WTC11 (cell line): Measurements from ENCODE around the gene ABHD17B. TPM values are rescaled to one million over a fixed set of nuclear protein-coding genes. Genes with fewer than 3 reads are reported as not detected.

Experiments used
- ATAC-seq: fragments of 200-7000 bp; cut with Tn5 transposase; 2 replicates; pipeline ENCODE4 v1.10.0; 2021; ENCODE audit warnings: mild to moderate bottlenecking, moderate library complexity
- CTCF ChIA-PET: fragments of 300-600 bp; sonication (Branson Sonifier 250); formaldehyde crosslinking; loops from one replicate; lab custom pipeline; 2021; ENCODE audit warnings: antibody characterized with exemption; lab: Charles Lee
- POLR2A ChIA-PET: fragments of 350-600 bp; sonication (Branson Sonifier 250); formaldehyde crosslinking; loops from one replicate; lab custom pipeline; 2021; ENCODE audit warnings: antibody characterized with exemption; lab: Charles Lee
- DNase-seq: peaks from one replicate; pipeline ENCODE4 v3.0.0; 2021; ENCODE audit warnings: low spot score
- H3K27ac Mint-ChIP-seq: 2 replicates; pipeline ENCODE4 v1.8.0; 2021; ENCODE audit warnings: mixed read lengths
- H3K27me3 Mint-ChIP-seq: 2 replicates; pipeline ENCODE4 v1.8.0; 2021; ENCODE audit warnings: low read depth, mild to moderate bottlenecking, moderate library complexity, mixed read lengths
- H3K36me3 Mint-ChIP-seq: 2 replicates; pipeline ENCODE4 v1.8.0; 2021; ENCODE audit warnings: mixed read lengths
- H3K4me1 Mint-ChIP-seq: 2 replicates; pipeline ENCODE4 v1.8.0; 2022; ENCODE audit warnings: mixed read lengths
- H3K4me3 Mint-ChIP-seq: 2 replicates; pipeline ENCODE4 v1.8.0; 2021; ENCODE audit warnings: mild to moderate bottlenecking, moderate library complexity, mixed read lengths
- H3K9me3 Mint-ChIP-seq: 2 replicates; pipeline ENCODE4 v1.8.0; 2021; ENCODE audit warnings: mixed read lengths
- AFF4 ChIP-seq: sonication (generic); formaldehyde crosslinking; IDR thresholded peaks from 2 replicates; pipeline ENCODE4 v1.8.1; 2023; ENCODE audit warnings: mild to moderate bottlenecking, missing genetic modification reagents, borderline replicate concordance
- ATF6 ChIP-seq: sonication (generic); formaldehyde crosslinking; IDR thresholded peaks from 2 replicates; pipeline ENCODE4 v1.8.1; 2023; ENCODE audit warnings: mild to moderate bottlenecking, missing genetic modification reagents
- CBFB ChIP-seq: sonication (generic); formaldehyde crosslinking; IDR thresholded peaks from 2 replicates; pipeline ENCODE4 v1.8.1; 2022; ENCODE audit warnings: mild to moderate bottlenecking, low read depth, missing genetic modification reagents
- E2F1 ChIP-seq: sonication (generic); formaldehyde crosslinking; IDR thresholded peaks from 2 replicates; pipeline ENCODE4 v1.8.0; 2022; ENCODE audit warnings: mild to moderate bottlenecking, missing genetic modification reagents
- EMX1 ChIP-seq: fragments of 250-450 bp; sonication (Bioruptor Pico); IDR thresholded peaks from 2 replicates; pipeline ENCODE4 v1.8.0; 2021; ENCODE audit warnings: mild to moderate bottlenecking
- ESRRA ChIP-seq: sonication (generic); formaldehyde crosslinking; IDR thresholded peaks from 2 replicates; pipeline ENCODE4 v1.8.1; 2022; ENCODE audit warnings: mild to moderate bottlenecking, missing genetic modification reagents, borderline replicate concordance
- FOXK1 ChIP-seq: sonication (generic); formaldehyde crosslinking; IDR thresholded peaks from 2 replicates; pipeline ENCODE4 v1.8.0; 2022; ENCODE audit warnings: mild to moderate bottlenecking, moderate library complexity, missing genetic modification reagents
- FOXP1 ChIP-seq: sonication (generic); formaldehyde crosslinking; IDR thresholded peaks from 2 replicates; pipeline ENCODE4 v1.8.0; 2022; ENCODE audit warnings: missing genetic modification reagents, mild to moderate bottlenecking, moderate library complexity, borderline replicate concordance
- GRHL2 ChIP-seq: fragments of 250-450 bp; sonication (Bioruptor Pico); IDR thresholded peaks from 2 replicates; pipeline ENCODE4 v1.8.0; 2022; ENCODE audit warnings: mild to moderate bottlenecking, moderate library complexity; ENCODE audit not compliant: insufficient replicate concordance, severe bottlenecking
- GTF2I ChIP-seq: fragments of 250-450 bp; sonication (Bioruptor Pico); conservative IDR thresholded peaks from 2 replicates; pipeline ENCODE4 v1.4.0; 2021; ENCODE audit warnings: mild to moderate bottlenecking
- JUN ChIP-seq: sonication (generic); formaldehyde crosslinking; IDR thresholded peaks from 2 replicates; pipeline ENCODE4 v1.8.0; 2023; ENCODE audit warnings: mild to moderate bottlenecking, missing genetic modification reagents
- NR1H2 ChIP-seq: sonication (generic); formaldehyde crosslinking; IDR thresholded peaks from 2 replicates; pipeline ENCODE4 v1.9.0; 2021; ENCODE audit warnings: mild to moderate bottlenecking, moderate library complexity, missing genetic modification reagents
- SOX15 ChIP-seq: fragments of 250-450 bp; sonication (Bioruptor Pico); IDR thresholded peaks from 2 replicates; pipeline ENCODE4 v1.9.0; 2021; ENCODE audit warnings: mild to moderate bottlenecking
- TP53 ChIP-seq: sonication (generic); formaldehyde crosslinking; IDR thresholded peaks from 2 replicates; pipeline ENCODE4 v1.8.1; 2023; ENCODE audit warnings: mild to moderate bottlenecking, missing genetic modification reagents
- ZBTB21 ChIP-seq: sonication (generic); formaldehyde crosslinking; IDR thresholded peaks from 2 replicates; pipeline ENCODE4 v1.8.1; 2023; ENCODE audit warnings: mild to moderate bottlenecking, missing genetic modification reagents, borderline replicate concordance
- ZNF232 ChIP-seq: sonication (generic); formaldehyde crosslinking; IDR thresholded peaks from 2 replicates; pipeline ENCODE4 v1.8.0; 2022; ENCODE audit warnings: mild to moderate bottlenecking, missing genetic modification reagents
- ZNF423 ChIP-seq: fragments of 250-450 bp; sonication (Bioruptor Pico); IDR thresholded peaks from 2 replicates; pipeline ENCODE4 v2.1.2; 2022; ENCODE audit warnings: mild to moderate bottlenecking, moderate library complexity
- total RNA-seq: library from RNA; stranded (reverse); gene quantifications from 3 replicates; pipeline ENCODE4 v1.2.3, GENCODE V29; 2021
- TF ChIP-seq, protein P1 (sequence below): sonication (generic); formaldehyde crosslinking; IDR thresholded peaks from 2 replicates; pipeline ENCODE4 v1.8.0; 2023; ENCODE audit warnings: missing genetic modification reagents, mild to moderate bottlenecking, borderline replicate concordance

ABHD17B gene
- total RNA-seq, 1 experiment from 2014 or later: 56.6 TPM

DNA sequence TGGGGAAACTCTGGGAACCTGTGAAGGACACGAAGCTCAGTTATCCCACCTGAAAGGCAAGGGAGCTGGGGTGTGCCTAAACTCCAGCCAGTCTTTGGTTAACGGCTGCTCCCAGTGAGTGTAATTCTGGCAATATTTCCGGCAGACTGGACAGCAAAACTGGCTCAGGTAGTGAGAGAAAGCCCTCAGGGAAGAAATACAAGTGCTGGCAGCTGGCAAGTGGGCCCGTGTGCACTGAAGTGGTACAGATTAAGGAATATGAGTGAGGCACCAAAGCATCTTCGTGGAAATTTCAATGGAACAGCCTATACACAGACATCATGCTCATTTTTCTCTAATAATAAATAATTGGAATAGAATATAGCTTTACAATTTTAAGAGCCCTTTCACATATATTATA is 56.2 kb downstream of the ABHD17B start:
- ATAC-seq: no peak
- no peak for DNase-seq
- Mint-ChIP-seq H3K27me3 (no peaks in the 10 kb centered on the region), H3K9me3 (peaks cover 4% of the 10 kb centered on the region), H3K4me3 (no peak overlapping the region), H3K4me1 (peaks cover 7% of the 10 kb centered on the region; the same call in 1 of the 2 replicates)
- POLR2A ChIA-PET: no interaction called here
- TF ChIP-seq E2F1 (CRISPR knock-in tag) (no peak), EMX1 (CRISPR knock-in tag) (no peak), TP53 (CRISPR knock-in tag) (no peak), GRHL2 (CRISPR knock-in tag) (no peak), AFF4 (no peak), ESRRA (no peak), CBFB (CRISPR knock-in tag) (no peak), ZNF232 (no peak), ATF6 (CRISPR knock-in tag) (no peak), FOXK1 (CRISPR knock-in tag) (no peak), GTF2I (CRISPR knock-in tag) (no peak), ZNF423 (CRISPR knock-in tag) (no peak), FOXP1 (CRISPR knock-in tag) (no peak), JUN (CRISPR knock-in tag) (no peak), SOX15 (CRISPR knock-in tag) (no peak), NR1H2 (CRISPR knock-in tag) (no peak), ZBTB21 (CRISPR knock-in tag) (no peak)
- TF ChIP-seq, protein P1, sequence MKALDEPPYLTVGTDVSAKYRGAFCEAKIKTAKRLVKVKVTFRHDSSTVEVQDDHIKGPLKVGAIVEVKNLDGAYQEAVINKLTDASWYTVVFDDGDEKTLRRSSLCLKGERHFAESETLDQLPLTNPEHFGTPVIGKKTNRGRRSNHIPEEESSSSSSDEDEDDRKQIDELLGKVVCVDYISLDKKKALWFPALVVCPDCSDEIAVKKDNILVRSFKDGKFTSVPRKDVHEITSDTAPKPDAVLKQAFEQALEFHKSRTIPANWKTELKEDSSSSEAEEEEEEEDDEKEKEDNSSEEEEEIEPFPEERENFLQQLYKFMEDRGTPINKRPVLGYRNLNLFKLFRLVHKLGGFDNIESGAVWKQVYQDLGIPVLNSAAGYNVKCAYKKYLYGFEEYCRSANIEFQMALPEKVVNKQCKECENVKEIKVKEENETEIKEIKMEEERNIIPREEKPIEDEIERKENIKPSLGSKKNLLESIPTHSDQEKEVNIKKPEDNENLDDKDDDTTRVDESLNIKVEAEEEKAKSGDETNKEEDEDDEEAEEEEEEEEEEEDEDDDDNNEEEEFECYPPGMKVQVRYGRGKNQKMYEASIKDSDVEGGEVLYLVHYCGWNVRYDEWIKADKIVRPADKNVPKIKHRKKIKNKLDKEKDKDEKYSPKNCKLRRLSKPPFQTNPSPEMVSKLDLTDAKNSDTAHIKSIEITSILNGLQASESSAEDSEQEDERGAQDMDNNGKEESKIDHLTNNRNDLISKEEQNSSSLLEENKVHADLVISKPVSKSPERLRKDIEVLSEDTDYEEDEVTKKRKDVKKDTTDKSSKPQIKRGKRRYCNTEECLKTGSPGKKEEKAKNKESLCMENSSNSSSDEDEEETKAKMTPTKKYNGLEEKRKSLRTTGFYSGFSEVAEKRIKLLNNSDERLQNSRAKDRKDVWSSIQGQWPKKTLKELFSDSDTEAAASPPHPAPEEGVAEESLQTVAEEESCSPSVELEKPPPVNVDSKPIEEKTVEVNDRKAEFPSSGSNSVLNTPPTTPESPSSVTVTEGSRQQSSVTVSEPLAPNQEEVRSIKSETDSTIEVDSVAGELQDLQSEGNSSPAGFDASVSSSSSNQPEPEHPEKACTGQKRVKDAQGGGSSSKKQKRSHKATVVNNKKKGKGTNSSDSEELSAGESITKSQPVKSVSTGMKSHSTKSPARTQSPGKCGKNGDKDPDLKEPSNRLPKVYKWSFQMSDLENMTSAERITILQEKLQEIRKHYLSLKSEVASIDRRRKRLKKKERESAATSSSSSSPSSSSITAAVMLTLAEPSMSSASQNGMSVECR: no peak
- TF ChIP-seq, all 79 proteins: peak for 0
- CTCF ChIA-PET: no interaction called here
- Mint-ChIP-seq H3K27ac (peak overlapping the region; percentile 50), H3K36me3 (peaks cover 8% of the 10 kb centered on the region)
